SK-N-SH (cell line): ENCODE data around the gene TNK2.

Experiments
- CTCF ChIP-seq: fragments of 200-600 bp; sonication (generic); IDR thresholded peaks from 2 replicates; pipeline ENCODE4 v1.6.1; 2017; ENCODE audit warnings: antibody characterized with exemption, mild to moderate bottlenecking, moderate library complexity
- GABPA ChIP-seq: IDR thresholded peaks from 2 replicates; pipeline ENCODE4 v1.4.0; 2012; ENCODE audit warnings: low read depth, mild to moderate bottlenecking
- RAD21 ChIP-seq: IDR thresholded peaks from 2 replicates; pipeline ENCODE4 v1.6.1; 2012; ENCODE audit warnings: mild to moderate bottlenecking, low read length
- RFX5 ChIP-seq: IDR thresholded peaks from 2 replicates; pipeline ENCODE4 v1.6.1; 2012; ENCODE audit warnings: mild to moderate bottlenecking, improper control_type of control experiment, low read length
- TAF1 ChIP-seq: IDR thresholded peaks from 2 replicates; pipeline ENCODE4 v1.6.1; 2012; ENCODE audit warnings: low read depth, mild to moderate bottlenecking, low read length, moderate library complexity, borderline replicate concordance
- USF1 ChIP-seq: IDR thresholded peaks from 2 replicates; pipeline ENCODE4 v1.4.0; 2012; ENCODE audit warnings: low read depth, borderline replicate concordance
- TF ChIP-seq, protein P1 (sequence below): IDR thresholded peaks from 2 replicates; pipeline ENCODE4 v1.4.0; 2012; ENCODE audit warnings: low read depth, borderline replicate concordance

- TF ChIP-seq RAD21, result no peak
- no peak for TF ChIP-seq RFX5
- no peak for TF ChIP-seq USF1
- no peak for TF ChIP-seq TAF1
- TF ChIP-seq, protein P1, sequence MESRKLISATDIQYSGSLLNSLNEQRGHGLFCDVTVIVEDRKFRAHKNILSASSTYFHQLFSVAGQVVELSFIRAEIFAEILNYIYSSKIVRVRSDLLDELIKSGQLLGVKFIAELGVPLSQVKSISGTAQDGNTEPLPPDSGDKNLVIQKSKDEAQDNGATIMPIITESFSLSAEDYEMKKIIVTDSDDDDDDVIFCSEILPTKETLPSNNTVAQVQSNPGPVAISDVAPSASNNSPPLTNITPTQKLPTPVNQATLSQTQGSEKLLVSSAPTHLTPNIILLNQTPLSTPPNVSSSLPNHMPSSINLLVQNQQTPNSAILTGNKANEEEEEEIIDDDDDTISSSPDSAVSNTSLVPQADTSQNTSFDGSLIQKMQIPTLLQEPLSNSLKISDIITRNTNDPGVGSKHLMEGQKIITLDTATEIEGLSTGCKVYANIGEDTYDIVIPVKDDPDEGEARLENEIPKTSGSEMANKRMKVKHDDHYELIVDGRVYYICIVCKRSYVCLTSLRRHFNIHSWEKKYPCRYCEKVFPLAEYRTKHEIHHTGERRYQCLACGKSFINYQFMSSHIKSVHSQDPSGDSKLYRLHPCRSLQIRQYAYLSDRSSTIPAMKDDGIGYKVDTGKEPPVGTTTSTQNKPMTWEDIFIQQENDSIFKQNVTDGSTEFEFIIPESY, result no peak
- TF ChIP-seq CTCF, result no peak
- no peak for TF ChIP-seq GABPA
Measured at GRCh38 chr3:195893044-195893395, 15.3 kb downstream of the TNK2 start.
